Activated CD8-positive, alpha-beta memory T cell treated with anti-CD3 and anti-CD28 coated beads, Interleukin-2, amount 50 U/mL, for 48 hours (primary cell): ENCODE results near the gene MVK.
"Not testable (repeated sequence)": the region's sequence is repeated elsewhere in the genome, so short reads cannot be mapped to it uniquely, and the experiment has no call there.

Experiments used
- DNase-seq: peaks from one replicate; pipeline ENCODE4 v3.0.0-alpha.2; 2020

The MVK gene

GRCh38 chr12:109592195-109592904 lies 18.8 kb downstream of the MVK start:
- no peak for DNase-seq

GRCh38 chr12:109592905-109593272 lies 19.3 kb downstream of the MVK start:
- DNase-seq, result no peak

- no peak for DNase-seq
Observed at GRCh38 chr12:109594556-109595317, 21.1 kb downstream of the MVK start.

- DNase-seq, result peak; percentile 60
Observed at GRCh38 chr12:109595321-109595902, 21.8 kb downstream of the MVK start.

DNA sequence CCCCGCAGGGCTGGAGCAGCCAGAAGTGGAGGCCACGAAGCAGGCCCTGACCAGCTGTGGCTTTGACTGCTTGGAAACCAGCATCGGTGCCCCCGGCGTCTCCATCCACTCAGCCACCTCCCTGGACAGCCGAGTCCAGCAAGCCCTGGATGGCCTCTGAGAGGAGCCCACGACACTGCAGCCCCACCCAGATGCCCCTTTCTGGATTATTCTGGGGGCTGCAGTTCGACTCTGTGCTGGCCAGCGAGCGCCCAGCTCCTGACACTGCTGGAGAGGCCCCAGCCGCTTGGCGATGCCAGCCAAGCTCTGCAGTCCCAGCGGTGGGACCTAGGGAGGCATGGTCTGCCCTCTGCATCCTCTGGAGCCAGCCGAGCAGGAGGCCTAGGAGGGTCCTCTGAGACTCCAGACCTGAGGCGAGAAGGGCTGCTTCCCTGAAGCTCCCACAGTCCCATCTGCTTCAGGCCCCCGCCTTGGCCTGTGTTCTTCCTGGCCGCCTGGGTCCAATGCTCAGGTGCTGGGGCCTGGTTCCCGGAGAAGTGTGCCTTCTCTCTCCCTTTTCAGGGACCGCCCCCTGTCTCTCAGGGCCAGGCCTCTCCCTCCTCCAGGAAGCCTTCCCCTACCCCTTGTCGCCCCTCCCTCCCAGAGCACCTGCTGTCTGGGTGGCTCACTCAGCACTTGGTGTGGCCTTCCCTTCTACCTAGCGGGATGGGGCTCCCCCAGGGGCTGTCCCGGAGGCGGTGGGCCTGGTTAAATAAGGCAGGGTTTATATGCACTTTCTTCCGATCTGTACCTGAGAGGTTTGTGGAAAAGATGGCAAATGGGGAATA lies 23.0 kb downstream of the MVK start:
- no peak for DNase-seq

- DNase-seq, result no peak
Observed at GRCh38 chr12:109597414-109597794, 23.8 kb downstream of the MVK start.

GRCh38 chr12:109597795-109598427 lies 24.3 kb downstream of the MVK start:
- DNase-seq, result peak; percentile 85

DNA sequence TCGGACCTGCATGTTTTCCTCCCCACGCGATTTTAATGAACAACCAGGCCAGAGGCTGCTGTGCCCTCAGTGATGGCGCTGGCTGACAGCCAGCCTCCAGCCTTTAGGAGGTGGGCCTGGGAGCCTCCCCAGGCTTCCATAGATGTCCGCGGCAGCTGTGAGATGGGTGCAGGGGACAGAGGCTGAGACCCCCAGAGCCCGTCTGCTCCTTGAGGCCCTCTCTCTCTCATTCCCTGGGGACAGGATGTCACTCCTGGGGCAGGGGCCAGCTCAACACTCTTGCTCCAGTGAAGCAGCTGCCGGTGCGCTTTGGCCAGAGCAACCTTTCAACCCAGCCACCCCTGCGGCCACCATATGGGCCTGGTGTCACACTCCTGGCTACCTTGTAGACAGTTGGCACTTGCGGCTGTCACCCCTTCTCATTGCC lies 24.8 kb downstream of the MVK start:
- no peak for DNase-seq

DNA sequence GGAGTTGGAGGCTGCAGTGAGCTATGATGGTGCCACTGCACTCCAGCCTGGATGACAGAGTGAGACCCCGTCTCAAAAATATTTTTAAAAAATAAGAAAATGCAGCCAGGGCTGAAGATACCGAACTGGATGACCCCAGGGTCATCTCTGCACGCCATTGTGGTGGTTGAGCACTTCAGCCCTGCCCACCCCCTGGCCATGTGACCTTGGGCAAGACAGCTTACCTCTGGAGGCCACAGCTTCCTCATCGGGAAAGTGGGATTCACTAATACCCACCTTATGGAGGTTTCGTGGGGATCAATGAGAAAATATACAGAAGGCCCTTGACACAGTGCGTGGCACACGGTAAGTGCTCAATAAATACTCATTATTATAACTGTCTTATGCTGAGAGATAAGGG lies 25.5 kb downstream of the MVK start:
- DNase-seq, result no peak

DNA sequence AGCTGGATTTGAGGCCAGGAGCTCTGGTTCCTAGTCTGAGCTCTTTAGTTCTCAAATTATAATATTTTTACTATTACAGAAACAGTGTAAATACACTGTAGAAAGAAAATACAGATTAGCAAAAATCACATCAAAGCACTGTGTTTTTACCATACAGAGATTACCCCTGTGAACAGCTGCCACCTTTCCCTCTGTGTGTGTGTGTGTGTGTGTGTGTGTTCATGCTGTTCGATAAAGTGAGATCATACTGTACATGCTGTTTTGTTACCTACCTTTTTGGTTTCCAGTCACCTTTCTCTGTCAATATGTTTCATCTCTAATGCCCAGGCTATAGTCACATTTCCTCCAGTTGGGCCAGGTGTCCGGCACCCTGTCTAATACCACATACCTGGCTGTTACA lies 26.9 kb downstream of the MVK start:
- no peak for DNase-seq

GRCh38 chr12:109600995-109601394 lies 27.4 kb downstream of the MVK start:
- no peak for DNase-seq

- DNase-seq, result no peak
Observed at GRCh38 chr12:109601557-109601956, 28.0 kb downstream of the MVK start.

- not testable (repeated sequence) for DNase-seq
Observed at GRCh38 chr12:109602132-109602531, 28.5 kb downstream of the MVK start.

DNA sequence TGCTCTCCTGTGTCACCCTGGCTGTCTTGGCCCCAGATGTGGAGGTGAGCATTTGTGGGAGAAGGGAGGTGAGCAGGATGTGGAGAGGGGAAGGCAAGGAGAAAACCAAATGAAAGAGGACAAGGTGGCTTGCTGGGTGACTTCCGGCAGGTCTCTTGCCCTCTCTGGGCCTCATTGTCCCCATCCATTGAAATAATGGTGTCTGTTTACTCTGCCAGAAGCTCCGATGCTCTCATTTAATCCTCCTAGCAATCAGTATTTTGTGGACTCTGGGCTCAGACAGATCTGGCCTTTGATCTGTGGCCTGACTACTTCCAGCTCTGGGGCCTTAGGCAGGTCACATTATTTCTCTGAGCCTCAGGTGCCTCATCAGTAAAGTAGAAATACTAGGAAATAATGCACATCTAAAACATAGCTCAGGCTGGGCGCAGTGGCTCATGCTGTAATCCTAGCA lies 30.6 kb downstream of the MVK start:
- DNase-seq, result no peak

DNA sequence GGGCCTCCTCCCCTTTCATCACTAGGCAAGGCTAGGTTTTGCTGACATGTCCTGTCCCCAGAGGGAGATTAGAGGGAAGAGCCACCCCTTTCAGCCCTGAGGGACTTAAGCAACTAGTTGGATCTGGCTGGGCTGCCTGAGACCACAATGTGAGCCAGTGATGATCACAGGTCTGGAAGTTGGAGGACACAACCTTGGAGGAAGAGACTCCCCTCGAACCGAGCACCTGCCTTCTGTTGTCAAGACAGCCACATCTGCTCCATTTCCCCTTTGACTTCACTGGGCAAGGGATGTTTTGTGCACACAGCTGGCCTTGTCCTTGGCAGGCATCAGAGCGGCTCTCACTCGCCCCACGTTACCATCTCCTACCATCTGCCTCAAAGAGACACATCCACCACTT lies 31.4 kb downstream of the MVK start:
- DNase-seq, result no peak

DNA sequence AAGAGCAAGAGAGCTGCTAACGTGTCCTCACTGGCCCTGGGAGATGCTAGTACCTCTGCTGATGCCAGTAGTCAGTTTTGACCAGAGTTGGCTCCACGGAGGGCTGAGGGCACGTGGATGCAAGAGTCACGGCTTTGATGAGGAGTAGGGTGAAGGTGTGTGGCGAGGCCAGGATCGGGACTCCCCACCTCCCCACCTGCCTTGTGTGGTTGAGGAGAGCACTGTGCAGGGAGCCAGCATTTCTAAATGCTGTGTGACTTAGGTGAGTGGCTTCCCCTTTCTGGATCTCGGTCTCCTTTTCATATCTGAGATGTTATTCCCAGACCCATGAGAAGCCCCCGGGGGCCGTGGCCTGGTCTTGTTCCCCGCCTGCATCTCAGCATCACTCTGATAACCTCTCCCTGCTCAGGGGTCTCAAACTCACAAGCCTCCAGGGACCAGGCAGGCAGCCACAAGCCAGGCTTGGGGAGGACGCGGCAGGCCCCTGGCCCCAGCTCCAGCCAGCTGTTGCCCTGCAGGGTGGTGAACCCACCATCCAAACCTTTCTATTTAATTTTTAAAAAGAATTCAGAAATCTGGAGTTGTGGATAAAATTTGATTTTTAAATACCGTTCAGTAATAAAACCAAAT lies 32.1 kb downstream of the MVK start:
- no peak for DNase-seq

- DNase-seq, result no peak
Observed at GRCh38 chr12:109606320-109607028, 32.9 kb downstream of the MVK start.

DNA sequence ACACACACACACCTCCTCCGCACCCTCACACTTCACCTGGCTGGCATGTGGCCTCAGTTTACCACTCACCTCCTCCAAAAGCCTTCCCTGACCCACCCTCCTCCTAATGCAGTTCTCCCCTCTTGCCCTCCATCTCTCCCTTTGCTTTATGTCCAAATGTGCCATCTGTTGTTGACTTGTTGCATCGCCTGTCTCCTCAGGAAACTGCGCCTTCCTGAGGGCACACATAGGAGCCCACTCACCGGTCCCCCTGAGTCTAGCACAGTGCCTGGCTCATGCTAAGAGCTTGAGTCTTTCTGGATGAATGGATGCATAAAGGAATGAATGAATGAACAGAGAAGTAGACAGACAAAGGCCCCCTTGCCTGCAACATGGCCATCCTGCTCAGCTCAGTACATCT lies 34.0 kb downstream of the MVK start:
- no peak for DNase-seq

GRCh38 chr12:109608270-109608669 lies 34.7 kb downstream of the MVK start:
- DNase-seq, result no peak

GRCh38 chr12:109608793-109609192 lies 35.2 kb downstream of the MVK start:
- no peak for DNase-seq

DNA sequence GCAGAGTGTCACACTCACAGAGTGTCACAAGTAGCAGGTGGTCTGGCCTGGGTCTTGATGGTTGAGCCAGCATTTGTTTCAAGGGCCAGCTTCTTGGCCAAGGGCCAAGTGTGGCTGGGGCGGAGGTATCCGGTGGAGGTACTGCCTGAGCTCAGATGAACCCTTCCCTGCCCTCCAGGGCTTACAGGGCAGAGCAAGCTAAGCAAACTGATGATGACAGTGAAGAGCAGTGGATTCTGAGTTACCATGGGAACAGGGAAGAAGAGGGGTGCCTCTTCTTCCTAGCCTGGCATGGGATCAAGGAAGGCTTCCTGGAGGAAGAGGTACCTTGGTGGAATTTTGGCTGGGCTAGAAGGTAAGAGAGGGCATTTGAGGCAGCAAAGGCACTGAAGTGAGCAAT lies 35.7 kb downstream of the MVK start:
- no peak for DNase-seq

GRCh38 chr12:109610523-109610922 lies 36.9 kb downstream of the MVK start:
- no peak for DNase-seq
